Measurements from ENCODE around the gene ATG4C.

The ATG4C gene

GRCh38 chr1:62903522-62903921, 119.6 kb downstream of the ATG4C start:
- no peak for DNase-seq (ENCODE audit: low read depth in 1 of 2, low spot score in 1 of 2)

GRCh38 chr1:62903982-62904855, 120.3 kb downstream of the ATG4C start:
- no peak for DNase-seq (ENCODE audit: low read depth in 1 of 2, low spot score in 1 of 2)

GRCh38 chr1:62904856-62905225, 120.9 kb downstream of the ATG4C start:
- DNase-seq (ENCODE audit: low read depth in 1 of 2, low spot score in 1 of 2): no peak

GRCh38 chr1:62905309-62905708, 121.4 kb downstream of the ATG4C start:
- DNase-seq (ENCODE audit: low read depth in 1 of 2, low spot score in 1 of 2): no peak

DNA sequence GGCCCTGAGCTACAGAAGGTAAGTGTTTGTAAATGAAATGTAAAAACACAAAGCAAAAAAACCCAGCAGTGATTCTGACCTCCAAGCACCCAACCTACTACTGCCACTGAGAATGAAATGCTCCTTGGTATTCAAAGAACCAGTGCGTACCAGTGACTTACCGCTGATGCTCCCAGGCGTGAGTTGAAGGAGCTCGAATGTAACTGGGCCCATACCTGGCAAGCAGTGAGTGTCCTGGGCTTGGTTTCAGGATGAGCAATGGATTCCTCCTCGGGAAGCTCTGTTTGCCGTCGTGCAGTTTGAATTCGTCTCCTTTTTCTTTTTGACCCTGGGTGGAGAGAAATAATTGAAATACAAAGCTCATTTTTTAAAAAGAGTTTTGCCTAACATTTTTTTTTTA, 121.9 kb downstream of the ATG4C start:
- no peak for DNase-seq (ENCODE audit: low read depth in 1 of 2, low spot score in 1 of 2)

DNA sequence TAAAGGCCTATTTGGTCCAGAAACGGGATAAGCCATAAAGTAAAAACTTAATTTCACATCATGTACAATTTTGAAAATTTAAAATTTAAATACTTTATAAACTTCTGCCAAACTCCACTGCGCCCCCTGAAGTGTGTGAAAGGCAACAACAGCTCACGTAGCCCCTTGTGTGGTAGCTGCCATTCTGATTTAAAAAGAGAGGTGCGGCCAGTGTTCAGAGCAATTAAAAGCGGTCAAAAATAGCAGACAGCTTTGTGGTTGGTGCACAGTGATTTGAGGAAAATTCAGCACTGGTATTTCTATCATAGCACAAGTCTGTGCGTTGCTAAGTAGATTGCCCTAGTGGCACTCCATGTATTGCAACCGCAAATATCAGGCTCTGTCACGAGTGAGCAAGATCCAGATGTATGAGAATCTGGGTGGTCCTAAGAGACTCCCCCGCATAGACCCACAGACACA, 122.5 kb downstream of the ATG4C start:
- no peak for DNase-seq (ENCODE audit: low read depth in 1 of 2, low spot score in 1 of 2)

DNA sequence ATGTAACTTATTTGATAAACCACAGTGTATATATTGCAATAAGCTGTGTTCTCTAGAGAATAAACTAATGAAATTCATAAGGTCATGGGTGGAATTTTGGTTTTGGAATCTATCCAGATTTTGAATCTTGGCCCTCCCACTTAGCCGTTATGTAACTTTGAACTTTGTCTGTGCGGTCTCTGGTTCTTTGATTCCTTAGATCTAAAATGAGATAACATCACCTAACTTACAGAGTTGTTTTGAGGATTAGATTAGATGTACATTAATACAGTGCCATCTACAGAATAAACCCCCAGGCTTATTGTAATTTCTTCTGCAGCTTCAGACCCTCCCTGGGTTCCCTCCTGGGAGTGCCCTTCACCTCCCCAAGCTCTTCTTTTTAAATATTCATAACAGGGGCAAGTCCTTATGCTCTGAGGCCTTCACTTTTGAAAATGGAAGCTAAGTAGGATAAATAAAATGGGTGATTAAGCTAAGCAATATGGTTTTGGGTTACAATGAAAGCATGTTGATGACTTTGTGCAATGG, 124.3 kb downstream of the ATG4C start:
- DNase-seq (ENCODE audit: low read depth in 1 of 2, low spot score in 1 of 2): no peak

DNA sequence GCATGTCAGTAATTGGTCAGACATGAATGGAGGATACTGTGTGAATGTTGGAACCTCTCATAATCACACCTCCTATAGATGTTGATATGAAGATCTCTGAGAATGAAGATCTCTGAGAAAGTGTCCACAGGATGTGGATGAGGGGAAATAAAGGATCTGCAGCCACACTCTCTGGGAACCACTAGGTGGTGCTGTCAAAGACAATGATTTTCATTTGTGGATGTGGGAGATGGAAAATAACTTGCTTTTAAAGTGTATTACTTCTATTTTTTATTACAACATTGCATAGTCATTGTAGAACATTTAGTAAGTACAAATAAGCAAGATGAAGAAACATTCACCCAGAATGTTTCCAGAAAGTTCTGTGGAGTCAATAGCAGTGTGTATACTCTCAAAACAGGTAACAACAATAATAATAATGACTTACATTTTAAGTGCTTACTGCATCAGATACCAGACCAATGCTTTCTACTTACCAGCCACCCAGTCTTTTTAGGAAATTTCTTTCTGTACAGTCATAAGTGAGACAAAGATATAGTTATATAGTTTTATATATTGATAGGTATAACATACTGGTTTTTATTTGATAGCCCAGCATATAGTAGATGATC, 128.2 kb downstream of the ATG4C start:
- no peak for DNase-seq (ENCODE audit: low read depth in 1 of 2, low spot score in 1 of 2)
